Right forelimb (tissue), 1 donor: ENCODE results near the gene MAP3K8.
A peak's percentile ranks its signal among the peaks of the same experiment; 100 is the strongest.
"Not testable (repeated sequence)": the region's sequence is repeated elsewhere in the genome, so short reads cannot be mapped to it uniquely, and the experiment has no call there.

ENCODE experiments used
- DNase-seq: peaks from one replicate; pipeline ENCODE4 v3.0.0-alpha.2; 2018

The MAP3K8 gene

DNA sequence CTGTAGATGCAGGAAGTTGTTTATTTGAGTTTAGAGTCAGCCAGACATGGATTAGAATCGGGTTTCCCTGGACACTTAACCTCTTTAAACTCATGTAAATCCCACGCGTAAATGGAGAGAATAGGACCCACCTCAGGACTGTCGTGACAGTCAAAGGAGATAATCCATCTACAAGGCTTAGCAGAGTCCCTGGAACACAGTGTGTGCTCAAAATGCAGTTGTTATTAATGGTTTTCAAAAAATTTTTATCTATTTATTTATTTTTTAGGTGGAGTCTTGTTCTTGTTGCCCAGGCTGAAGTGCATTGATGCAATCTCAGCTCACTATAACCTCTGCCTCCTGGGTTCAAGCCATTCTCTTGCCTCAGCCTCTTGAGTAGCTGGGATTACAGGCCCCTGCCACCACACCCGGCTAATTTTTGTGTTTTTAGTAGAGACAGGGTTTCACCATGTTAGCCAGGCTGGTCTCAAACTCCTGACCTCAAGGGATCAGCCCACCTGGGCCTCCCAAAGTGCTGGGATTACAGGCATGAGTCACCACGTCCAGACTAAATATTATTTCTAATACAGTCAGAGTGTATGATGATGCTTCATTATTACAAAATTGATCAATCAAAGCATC is 10.2 kb upstream of the MAP3K8 start:
- DNase-seq, result not testable (repeated sequence)

DNA sequence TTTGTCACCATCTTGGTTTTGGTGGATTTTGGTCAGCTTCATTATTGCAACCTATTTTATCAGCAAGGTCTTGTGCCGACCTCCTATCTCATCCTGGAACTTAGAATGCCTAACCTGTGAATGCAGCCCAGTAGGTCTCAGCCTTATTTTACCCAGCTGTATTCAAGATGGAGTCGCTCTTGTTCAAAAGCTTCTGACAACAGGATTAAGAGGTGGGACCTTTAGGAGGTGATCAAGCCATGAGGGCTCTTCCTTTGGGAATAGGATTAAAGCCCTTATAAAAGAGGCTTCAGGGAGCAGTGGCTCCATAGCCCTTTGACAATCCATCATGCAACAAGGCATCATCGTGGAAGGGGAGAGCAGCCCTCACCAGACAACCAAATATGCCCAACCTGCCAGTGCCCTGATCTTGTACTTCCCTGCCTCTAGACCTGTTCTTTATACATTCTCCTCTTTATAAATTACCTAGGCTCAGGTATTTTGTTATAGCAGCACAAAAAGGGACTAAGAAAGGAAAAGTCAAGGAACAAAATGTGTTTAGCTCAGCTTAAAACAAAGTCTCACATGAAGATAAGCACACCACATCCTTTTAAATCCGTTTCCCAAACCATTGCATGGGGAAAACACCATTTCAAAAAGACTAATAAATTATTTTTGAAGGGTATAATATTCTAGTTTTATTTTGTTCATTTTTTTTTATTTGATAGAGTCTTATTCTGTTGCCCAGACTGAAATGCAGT is 8.5 kb upstream of the MAP3K8 start:
- DNase-seq, result no peak

DNA sequence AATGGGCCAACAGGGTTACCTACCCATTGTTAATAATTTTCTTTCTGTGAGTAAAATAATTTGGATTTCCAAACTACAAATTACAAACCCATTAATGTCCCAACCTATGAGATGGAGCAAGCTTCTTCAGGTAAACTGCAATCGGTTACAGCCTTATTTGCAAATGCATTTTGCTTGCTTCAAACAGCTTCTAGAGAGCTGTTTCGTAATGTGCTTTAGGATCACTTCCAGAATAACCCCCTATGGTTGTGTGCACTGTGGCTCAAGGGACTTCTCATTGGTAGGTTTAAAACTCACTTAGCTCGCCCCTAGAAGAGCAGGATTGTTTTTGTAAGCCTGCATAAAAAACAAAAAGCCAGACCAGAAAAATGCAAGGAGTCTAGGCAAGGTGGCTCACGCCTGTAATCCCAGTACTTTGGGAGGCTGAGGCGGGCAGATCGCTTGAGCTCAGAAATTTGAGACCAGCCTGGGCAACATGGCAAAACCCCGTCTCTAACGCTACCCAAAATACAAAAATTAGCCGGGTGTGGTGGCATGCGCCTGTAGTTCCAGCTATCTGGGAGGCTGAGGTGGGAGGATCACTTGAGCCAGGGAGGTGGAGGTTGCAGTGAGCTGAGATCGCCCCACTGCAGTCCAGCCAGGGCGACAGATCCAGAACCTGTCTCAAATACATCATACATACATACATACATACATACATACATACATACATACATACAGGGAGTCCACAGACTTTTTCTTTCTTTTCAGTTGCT is 3.3 kb upstream of the MAP3K8 start:
- DNase-seq, result no peak

DNA sequence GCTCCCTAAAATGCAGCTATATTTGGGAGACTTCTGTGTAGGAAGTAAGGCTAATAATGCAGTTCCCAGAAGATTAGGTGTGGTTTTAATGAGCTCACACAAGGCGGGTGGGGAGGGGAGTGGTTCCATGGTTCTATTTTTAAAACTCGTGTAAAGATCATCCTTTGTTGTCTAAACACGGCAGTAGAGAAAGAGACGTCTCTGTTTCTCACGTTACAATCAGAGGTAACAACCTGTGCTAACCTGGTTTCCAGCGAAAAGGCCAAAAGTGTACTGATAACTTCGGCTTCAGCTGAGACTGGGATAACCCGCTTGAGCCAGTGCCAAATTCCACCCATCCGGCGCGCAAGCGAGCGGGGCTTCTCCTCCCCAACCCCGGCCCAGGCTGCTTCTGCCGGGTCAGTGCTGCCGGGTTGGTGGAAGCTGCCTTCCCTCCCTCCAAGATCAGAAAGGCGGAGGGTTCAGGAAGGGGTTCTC is 2.5 kb upstream of the MAP3K8 start:
- DNase-seq, result no peak

DNA sequence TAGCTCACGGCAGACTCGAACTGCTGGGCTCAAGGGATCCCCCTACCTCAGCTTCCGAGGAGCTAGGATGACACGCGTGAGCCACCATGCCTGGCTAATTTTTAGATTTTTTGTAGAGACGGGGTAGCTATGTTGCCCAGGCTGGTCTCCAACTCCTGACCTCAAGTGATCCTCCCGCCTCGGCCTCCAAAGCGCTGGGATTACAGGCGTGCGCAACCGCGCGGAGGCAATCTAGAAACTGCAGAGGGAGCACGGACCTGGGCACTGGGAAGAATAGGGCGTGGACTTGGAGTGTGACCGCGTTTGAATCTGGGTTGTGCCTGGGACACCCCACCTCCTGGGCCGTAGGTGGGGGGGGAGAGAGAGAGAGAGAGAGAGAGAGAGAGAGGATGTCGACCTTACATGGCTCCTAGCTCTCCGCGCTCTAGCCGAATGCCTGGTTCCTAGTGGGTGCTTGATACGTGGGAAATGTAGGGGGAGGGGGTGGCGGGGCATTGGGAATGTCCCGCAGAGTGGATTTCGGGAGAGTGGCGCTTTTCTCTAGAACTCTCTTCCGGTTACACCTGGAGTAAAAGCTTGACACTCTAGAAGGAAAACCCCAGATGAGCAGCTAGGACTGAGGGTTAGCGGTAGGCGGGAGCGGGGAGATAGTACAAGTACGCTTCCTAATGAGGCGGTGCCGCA is 1.2 kb upstream of the MAP3K8 start:
- DNase-seq, result no peak

DNA sequence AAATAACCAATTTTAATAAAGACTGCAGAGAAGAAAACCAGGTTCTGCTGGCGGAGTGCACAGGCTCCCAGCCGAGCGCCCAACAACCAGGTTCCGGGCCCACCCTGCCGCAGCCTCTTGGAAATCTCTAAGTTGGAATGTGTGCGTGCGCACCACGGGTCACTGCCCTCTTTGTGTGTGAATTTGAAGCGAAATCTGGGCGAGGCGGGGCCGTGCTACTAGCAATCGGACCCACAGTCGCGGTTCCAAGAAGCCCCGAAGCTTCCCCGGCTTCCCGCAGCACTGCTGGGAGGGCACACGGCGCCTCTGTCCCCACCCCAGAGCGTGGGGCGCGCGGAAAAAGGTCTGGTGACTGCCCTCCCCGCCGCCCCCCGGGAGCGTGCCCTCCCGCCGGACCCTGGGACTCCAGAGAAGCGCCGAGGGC is 666 bp upstream of the MAP3K8 start:
- peak; percentile 85 for DNase-seq

DNA sequence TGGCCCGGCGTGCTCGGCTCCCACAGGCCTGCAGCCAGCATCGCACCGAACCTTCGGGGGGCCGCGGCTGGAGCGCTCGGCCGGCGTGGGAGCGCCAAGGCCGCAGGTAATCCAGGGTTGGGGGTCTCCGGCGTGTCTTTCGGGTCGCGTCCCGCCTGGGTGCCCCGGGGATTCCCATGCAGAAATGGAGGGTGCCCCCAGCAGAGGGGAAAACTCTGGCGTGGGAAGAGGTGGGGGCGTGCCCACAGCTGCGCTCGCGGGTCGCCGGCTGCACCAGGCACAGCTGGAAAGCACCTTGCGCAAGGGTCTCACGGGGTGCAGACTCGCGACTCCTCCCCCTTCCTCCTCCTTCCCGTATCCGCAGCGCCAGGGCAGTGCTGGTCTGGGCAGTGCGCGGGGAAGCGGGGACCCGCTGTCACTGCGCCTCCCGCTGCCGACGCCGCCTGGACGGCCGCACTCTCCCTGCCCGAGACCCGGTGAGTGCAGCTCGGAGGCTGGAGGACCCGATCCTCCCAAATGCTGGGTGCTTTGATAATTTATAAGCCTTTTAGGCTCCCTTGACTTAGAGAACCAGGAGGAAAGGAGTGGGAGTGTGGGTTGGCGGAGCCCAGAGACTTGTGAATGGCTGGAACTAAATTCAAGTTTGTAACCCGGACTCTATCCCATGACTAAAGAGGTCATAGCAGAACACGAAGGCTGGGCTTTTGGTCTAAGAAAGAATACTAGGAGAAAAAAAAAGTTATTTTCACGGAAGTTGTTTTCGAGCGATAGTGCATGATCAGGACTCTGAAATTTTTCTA is 489 bp downstream of the MAP3K8 start:
- DNase-seq, result peak; percentile 82

DNA sequence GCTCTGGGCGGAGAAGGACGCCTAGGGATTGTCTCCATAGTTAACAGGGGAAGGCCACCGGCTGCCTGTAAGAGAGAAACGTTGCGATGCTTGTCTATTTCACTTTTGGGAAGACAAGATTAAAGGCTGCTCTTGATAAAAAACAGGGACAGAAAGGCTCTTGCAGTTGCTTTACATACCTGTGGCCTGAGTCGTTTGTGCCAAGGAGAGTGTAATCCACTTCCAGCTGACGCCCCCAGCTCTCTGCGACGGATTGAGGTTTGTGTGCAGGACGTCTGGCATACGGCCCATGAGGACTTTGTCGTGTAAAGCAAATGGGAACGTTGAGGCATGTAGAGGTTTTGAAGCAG is 1.1 kb downstream of the MAP3K8 start:
- no peak for DNase-seq

DNA sequence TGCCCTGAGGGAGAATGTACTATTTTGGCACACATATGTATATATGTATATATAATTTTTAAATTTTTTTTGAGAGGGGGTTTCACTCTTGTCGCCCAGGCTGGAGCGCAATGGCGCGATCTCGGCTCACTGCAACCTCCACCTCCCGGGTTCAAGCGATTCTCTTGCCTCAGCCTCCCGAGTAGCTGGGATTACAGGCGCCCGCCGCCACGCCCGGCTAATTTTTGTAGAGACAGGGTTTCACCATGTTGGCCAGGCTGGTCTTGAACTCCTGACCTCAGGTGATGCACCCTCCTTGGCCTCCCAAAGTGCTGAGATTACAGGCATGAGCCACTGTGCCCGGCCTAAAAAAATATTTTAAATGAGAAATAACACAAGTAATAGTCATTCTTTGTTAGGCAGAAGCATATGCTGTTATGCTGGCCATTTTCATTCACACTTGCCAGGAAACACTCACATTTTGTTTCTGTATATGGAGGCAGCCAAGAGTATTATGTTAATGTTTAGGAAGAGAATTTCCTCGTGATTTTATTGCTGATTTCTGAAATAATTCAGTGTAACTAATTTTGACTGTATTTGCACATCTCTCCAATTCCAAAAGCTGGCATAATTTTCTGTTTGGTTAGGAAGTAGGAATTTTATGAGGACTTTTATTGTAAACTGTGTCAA is 1.6 kb downstream of the MAP3K8 start:
- DNase-seq, result not testable (repeated sequence)

DNA sequence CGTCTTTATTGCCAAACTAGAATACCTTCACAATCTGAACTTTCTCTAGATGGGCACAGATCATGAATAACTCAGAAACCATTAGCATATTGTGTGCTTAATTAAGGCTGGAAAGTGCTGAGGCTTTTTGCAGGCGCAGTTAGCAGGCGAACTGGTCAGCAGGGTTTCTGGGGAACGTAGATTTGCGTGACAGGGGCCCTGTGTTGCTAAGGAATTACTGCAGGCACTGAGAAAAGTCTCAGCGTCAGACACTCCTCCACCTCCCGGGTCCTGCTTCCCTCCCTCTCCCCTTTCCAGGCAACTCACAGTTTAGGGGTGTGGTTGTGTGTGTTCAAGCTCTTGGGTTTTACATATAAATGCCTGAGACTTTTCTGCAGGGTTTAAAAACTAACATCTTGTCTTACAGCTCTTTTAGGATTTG is 2.2 kb downstream of the MAP3K8 start:
- no peak for DNase-seq

DNA sequence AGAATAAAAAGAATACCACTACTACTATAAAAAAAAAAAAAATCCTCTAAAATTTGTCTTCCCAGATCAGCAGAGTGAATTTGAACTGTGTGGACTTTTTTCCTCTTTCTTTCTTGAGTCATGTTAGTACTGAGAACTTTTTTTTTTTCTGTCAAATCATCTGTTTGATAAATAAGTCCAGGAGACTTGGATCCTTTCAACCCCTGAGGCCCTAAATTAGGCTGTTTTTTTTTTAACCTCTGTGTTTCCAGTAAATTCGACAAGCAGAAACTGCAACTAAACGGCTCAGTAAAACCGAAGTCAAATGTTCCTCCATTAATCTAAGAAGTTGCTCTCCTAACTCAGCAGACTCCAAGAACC is 2.7 kb downstream of the MAP3K8 start:
- no peak for DNase-seq

DNA sequence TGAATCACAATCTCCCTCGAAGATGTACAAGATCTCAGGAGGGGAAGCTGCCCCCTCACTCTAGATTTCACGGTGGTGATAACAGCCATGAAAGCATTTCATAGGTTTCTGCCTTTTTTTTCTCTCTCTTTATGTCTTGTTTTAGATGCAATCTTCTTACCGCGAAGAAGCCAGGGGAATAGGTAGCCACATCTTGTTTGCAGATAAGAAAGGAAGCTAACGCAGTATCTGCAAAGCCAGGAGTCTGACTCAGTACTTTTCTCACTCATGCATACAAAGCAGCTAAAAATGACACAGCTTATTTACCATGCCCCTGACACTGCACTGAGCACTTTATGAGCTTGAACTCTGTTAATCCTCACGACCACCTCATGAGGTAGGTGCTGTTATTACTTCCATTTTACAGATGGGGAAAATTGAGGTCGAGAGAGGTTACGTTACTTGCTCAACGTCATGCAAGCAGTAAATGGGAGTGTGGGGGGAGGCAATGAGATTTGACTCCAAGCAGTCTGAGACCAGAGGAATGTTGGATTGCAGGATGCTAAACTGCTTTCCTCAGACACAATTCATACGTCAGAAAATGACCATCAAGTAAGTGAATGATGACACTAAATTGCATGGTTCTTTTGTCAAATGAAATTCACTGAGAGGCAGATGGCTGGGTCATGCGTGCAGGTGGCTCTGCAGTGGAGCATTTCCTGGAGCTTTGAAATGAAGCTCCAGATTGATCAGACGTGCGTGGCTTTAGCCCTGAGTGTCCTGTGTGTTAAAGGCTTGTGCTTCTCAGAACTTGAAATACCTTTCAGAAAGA is 3.3 kb downstream of the MAP3K8 start:
- no peak for DNase-seq

DNA sequence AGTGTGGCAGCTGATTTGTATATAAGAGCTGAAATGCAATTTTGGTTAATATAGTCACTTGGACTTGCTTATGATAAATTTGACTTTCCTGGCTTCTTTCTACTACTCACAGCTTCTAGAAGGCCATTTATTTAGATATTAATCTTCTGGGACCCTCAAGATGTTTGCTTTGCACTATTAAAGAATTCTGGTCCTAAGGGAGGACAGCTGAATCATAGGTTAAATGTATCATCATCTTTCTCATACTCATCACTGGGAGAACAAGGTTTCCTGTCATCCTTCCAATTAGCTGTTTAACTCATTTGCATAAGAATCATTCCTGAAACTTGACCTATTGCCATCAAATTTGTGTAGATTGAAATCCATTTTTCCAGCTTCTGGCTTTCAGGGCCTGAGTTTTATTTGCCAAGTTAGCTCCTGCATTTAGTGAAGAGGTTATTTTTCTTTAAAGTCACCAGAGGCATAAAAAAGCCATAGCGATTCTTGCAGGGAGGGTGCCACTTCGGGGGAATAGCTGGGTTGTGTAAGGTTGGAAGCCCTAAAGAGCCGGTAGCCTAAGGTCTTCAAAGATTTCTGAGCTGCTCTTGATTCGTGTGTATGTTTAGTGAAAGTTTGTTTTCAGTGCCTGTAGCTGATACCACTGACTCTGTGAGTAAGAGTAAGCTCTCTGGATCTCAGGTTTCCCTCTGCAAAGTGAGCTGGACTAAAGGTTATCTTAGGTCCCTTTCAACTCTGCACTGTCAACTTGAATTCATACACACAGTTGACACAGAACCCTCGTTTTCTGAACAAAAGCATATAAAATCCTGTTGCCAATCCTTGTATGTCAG is 4.3 kb downstream of the MAP3K8 start:
- no peak for DNase-seq

DNA sequence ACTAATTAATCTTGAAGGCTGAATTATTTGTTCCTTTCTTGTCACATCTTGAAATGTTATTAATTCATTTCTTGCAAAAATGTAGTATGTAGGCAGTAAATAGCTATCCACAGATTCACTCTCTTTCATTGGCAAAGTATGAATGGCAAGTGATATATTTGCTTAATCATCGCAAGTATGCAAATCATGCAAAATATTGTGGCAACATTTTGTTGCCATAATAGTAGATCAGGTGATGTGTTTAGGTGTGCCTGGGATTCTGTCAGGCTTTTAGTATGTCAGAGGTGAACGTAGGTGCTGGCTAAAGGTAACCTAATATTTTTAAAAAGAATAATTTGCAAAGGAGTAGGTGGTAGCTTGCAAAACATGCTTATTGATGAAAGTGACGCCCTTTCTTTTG is 5.9 kb downstream of the MAP3K8 start:
- no peak for DNase-seq

DNA sequence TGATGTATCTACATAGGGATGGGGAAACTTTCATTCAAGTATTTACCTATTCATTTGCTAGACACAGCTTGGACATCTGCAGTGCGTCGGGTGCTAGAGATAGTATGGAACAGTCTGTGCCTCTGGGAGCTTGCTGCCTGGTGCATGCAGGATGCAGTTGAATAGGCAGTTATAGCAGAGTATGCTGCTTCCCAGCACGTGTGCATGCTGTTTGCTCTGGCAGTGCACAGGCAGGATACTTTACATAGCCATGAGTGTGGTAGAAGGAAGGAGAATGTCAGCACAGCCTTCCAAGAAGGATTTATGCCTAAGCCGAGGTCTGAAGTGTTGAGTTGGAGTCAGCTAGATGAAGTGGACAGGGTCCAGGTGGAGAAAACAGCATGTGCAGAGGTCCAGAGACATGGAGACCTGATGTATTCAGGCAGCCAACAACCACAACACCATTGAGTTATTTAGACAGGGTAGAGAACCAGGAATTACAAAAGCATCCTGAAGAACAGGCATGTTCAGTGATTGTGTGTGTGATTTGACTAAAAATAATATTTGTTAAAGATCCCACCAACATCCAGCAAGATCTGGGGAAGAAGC is 8.1 kb downstream of the MAP3K8 start:
- DNase-seq, result no peak

DNA sequence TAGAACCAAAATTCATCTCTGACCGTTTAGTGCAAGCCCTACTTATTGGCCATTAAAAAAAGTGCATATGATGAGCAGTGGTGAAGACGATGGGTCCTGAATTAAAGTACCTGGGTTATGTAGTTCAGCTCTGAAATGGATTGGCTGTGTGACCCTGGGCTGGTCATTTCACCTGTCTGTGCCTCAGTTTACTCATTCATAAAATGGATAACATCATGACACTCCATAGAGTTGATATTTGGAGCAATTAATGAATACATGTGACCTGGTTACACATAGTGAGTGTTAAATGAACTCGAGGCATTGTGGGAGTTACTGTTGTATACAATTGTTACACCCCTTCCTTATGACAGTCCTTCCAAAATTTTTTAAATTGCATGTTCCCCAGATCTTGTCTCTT is 9.1 kb downstream of the MAP3K8 start:
- no peak for DNase-seq

DNA sequence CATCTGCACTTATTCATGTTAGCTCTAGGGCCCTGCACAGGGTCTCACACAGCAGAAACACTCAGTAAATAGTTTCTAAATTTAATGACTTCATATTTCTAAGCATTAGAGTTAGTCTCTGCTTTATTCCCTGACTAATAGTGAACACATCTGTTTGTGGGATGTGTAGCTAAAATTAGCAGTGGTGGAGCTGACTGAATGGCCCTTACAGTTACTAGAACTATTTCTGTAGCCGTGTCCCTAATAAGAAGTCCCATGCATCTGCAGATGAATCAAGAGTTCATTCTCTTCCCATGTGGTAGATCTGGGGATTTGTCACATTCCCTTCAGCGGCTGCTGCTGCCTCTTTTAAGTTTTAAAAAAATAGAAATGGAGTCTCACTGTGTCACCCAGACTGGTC is 11.7 kb downstream of the MAP3K8 start:
- DNase-seq, result no peak

DNA sequence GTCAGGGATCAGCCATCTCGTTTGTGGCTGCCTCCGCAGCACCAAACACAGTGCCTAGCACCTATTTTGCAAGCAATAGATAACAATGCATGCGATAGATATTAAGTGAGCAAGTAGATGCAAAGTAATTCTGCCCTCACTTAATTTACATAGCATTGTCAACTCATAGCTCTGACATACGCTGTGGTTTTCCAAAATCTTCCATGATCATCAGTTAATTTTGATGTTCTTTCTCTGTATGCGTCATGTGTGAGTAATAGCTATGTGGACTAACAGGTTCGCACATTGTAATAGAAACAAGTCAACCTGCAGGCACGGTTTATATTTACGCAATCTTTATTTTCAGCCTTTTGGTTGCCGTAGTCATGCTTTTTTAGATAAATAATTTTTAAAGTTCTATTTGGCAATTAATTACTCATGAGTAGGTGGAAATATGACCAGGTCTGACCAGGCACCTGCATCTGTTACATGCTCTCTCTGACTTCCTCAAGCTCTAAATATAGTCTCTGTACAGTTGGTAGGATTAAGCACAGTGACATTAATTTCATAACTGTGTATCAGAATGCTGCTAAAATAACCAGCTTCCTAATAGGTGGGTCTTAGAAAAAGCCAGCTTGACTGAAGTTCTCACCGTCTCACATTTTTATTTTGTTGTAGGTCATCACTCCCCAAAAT is 13.3 kb downstream of the MAP3K8 start:
- no peak for DNase-seq

DNA sequence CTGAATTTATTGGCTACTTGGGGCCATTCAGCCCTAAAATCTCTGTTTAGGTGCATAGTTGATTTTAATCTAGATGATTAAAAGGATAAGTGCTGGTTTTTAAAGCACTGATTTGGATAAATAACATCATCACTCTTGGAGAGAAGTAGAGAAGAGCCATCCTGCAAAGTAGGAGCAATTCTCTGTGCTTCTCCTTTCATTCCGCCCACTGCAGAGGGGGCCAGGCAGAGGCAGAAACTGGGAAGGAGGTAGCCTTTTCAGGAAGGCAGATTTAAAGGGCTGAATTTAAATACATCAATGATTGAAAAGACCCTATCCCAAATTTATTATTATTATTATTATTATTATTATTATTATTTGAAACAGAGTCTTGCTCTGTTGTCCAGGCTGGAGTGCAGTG is 14.1 kb downstream of the MAP3K8 start:
- DNase-seq, result no peak
